AG09309 (cell line): Measurements from ENCODE around the gene MAZ.
"Not testable (repeated sequence)": the region's sequence is repeated elsewhere in the genome, so short reads cannot be mapped to it uniquely, and the experiment has no call there.

ENCODE experiments used
- DNase-seq: peaks from one replicate; pipeline ENCODE4 v3.0.0-alpha.2; 2010; ENCODE audit warnings: low read depth
- H3K4me3 ChIP-seq: 2 replicates; pipeline ENCODE4 v1.5.1; 2011; ENCODE audit warnings: mild to moderate bottlenecking, low read depth, low read length, moderate library complexity; ENCODE audit not compliant: control insufficient read depth
- TF ChIP-seq, protein P1 (sequence below): IDR thresholded peaks from 2 replicates; pipeline ENCODE4 v1.5.1; 2011; ENCODE audit warnings: mild to moderate bottlenecking, low read depth, low read length, inconsistent platforms; ENCODE audit not compliant: insufficient read depth, control insufficient read depth; ENCODE audit errors: missing control alignments

MAZ gene

DNA sequence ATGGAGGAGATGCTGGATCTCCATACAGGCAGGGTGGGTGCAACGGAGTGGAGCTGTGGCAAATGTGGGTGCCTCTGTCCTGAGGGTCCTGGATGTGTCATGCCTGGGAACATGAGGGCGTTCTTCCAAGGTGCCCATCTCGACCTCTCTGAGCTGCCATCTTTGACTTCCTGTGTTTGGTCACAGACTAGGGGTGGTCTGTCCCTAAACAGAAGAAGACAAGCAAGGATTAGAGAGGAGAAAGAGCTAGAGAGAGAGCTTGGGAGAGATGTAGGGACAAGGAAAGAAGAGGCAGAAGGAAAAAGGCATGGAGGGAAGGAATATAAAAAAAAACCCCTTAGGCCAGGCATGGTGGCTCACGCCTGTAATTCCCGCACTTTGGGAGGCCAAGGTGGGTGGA is 31.6 kb upstream of the MAZ start:
- H3K4me3 ChIP-seq, result no peak overlapping the region

GRCh38 chr16:29775742-29776408 is 30.5 kb upstream of the MAZ start:
- TF ChIP-seq, protein P1, sequence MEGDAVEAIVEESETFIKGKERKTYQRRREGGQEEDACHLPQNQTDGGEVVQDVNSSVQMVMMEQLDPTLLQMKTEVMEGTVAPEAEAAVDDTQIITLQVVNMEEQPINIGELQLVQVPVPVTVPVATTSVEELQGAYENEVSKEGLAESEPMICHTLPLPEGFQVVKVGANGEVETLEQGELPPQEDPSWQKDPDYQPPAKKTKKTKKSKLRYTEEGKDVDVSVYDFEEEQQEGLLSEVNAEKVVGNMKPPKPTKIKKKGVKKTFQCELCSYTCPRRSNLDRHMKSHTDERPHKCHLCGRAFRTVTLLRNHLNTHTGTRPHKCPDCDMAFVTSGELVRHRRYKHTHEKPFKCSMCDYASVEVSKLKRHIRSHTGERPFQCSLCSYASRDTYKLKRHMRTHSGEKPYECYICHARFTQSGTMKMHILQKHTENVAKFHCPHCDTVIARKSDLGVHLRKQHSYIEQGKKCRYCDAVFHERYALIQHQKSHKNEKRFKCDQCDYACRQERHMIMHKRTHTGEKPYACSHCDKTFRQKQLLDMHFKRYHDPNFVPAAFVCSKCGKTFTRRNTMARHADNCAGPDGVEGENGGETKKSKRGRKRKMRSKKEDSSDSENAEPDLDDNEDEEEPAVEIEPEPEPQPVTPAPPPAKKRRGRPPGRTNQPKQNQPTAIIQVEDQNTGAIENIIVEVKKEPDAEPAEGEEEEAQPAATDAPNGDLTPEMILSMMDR, result no peak
- no peak for DNase-seq
- no peak overlapping the region for H3K4me3 ChIP-seq

More for the DNA sequence above, 31.6 kb upstream of the MAZ start:
- TF ChIP-seq, protein P1, result no peak
- DNase-seq, result no peak

DNA sequence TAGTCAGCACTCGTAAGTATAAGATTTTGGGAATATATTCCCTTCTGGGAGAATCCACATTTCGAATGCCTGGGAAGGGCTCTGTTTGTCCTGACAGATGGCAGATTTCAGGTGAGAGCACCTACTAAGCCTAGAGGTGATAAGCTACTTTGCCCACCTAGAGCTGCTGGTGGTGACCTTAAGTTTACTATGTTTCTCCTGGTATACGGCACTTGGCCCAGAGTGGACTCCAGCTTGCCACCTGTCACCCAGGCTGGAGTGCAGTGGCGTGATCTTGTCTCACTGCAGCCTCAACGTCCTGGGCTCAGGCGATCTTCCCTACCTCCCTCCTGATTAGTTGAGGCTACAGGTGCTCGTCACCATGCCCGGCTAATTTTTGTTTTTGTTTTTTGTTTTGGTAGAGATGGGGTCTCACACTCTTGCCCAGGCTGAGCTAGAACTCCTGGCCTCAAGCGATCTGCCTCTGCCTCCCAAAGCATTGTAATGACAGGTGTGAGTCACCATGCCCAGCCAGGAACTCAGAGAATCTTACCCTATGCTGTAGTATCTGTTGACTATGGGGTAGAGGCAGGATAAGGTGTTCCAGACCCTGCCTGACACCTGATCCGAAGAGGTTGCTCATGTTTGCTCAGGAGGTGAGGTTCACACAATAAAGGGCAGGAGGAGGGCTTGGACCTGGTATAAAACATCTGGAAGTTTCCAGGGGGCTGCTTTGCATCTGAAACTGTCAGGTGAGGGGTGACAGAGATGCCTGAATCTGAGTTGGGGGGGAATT is 28.6 kb upstream of the MAZ start, which contains the start of gene ZG16:
Gene ZG16, plus strand, starts transcription at position 681 of the 775 bp plus-strand sequence. CDS start 1,011 bp downstream, outside the sequence.
- TF ChIP-seq, protein P1, result no peak
- no peak within 1 kb of the TSS for H3K4me3 ChIP-seq
- no peak for DNase-seq

- TF ChIP-seq, protein P1, result no peak
- H3K4me3 ChIP-seq, result no peak overlapping the region
- no peak for DNase-seq
Measured at GRCh38 chr16:29779474-29779873, 26.9 kb upstream of the MAZ start.

- DNase-seq, H3K4me3 ChIP-seq: not testable (repeated sequence)
Measured at GRCh38 chr16:29783094-29783953, 23.0 kb upstream of the MAZ start.

DNA sequence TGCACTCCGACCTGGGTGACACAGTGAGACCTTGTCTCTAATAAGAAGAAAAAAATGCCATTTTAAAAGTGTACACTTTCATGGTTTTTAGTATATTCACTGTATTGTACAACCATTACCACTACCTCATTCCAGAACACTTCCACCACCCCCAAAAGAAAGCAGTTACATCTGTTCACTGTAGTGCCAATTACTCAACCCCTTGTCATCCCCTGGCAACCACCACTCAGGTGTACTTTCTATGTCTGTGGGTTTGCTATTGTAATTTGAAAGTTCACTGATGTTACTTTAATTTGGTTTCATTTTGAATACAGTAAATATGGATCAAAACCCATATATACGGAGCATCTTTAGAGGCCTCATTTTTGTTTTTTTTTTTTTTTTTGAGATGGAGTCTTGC is 22.2 kb upstream of the MAZ start:
- no peak overlapping the region for H3K4me3 ChIP-seq
- TF ChIP-seq, protein P1, result no peak
- no peak for DNase-seq
